ENCODE data around the gene JAML.

- TF ChIP-seq CTCF (IDR thresholded peaks at IDR 0.05) (no peak), POLR2A (IDR thresholded peaks at IDR 0.05) (no peak), EP300 (IDR thresholded peaks at IDR 0.05; ENCODE audit: low read depth) (no peak), POLR2AphosphoS5 (IDR thresholded peaks at IDR 0.05) (no peak)
These were observed 47.2 kb upstream of the JAML start for GRCh38 chr11:118272001-118272400.
